Stimulated activated CD4-positive, alpha-beta T cell treated with anti-CD3 and anti-CD28 coated beads, Interleukin-1b, Interleukin-23, amount 100 ng/mL, for 48 hours (primary cell): ENCODE data around the gene PSME1.

Source experiments
- DNase-seq: peaks from one replicate; pipeline ENCODE4 v3.0.0-alpha.2; 2020

The PSME1 gene

GRCh38 chr14:24177041-24177825 lies 41.2 kb downstream of the PSME1 start:
- DNase-seq: no peak

GRCh38 chr14:24177891-24178290 lies 41.9 kb downstream of the PSME1 start:
- no peak for DNase-seq

- DNase-seq: no peak
Measured at GRCh38 chr14:24178399-24179178, 42.6 kb downstream of the PSME1 start.

- no peak for DNase-seq
Measured at GRCh38 chr14:24179294-24179960, 43.4 kb downstream of the PSME1 start.

GRCh38 chr14:24179961-24180796 lies 44.2 kb downstream of the PSME1 start:
- no peak for DNase-seq

- no peak for DNase-seq
Measured at GRCh38 chr14:24181371-24182077, 45.5 kb downstream of the PSME1 start.

- DNase-seq: no peak
Measured at GRCh38 chr14:24182110-24182882, 46.3 kb downstream of the PSME1 start.

- no peak for DNase-seq
Measured at GRCh38 chr14:24183014-24183481, 47.1 kb downstream of the PSME1 start.

GRCh38 chr14:24184104-24184970 lies 48.3 kb downstream of the PSME1 start:
- no peak for DNase-seq

- no peak for DNase-seq
Measured at GRCh38 chr14:24185026-24185425, 49.0 kb downstream of the PSME1 start.

GRCh38 chr14:24185741-24186140 lies 49.7 kb downstream of the PSME1 start:
- no peak for DNase-seq

- no peak for DNase-seq
Measured at GRCh38 chr14:24186831-24187538, 51.0 kb downstream of the PSME1 start.

- DNase-seq: no peak
Measured at GRCh38 chr14:24187539-24187915, 51.5 kb downstream of the PSME1 start.
